ENCODE results near the gene CFAP161.

DNA sequence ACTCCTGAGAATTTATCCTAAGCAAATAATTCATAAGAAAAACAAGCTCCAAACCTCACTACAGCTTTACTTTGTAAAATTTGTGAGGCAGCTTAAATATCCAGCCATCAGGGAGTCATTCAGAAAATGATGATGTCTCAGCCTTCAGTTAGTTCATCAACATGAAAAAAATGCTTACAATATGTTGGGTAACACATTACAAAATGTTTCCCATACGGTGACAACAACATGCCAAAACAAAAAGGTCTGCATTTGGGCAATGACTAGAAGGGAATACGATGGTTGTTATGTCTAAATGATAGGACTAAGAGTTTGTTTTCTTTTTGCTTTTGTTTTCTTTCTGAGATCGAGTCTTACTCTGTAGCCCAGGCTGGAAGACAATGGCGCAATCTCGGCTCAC, 47.0 kb upstream of the CFAP161 start:
- TF ChIP-seq EZH2 (IDR thresholded peaks at IDR 0.05; ENCODE audit: low read depth, unreplicated experiment) (no peak), POLR2AphosphoS5 (IDR thresholded peaks at IDR 0.05; ENCODE audit: low read depth) (no peak), CREB1 (CRISPR knock-in tag; IDR thresholded peaks at IDR 0.05; ENCODE audit: low read depth) (no peak), EZH2phosphoT487 (IDR thresholded peaks at IDR 0.05; ENCODE audit: unreplicated experiment) (no peak), REST (IDR thresholded peaks at IDR 0.05; ENCODE audit: unreplicated experiment) (no peak), ZNF462 (CRISPR knock-in tag; IDR thresholded peaks at IDR 0.05) (no peak), ZNF331 (CRISPR knock-in tag; IDR thresholded peaks at IDR 0.05; ENCODE audit: low read depth) (no peak), ZNF114 (CRISPR knock-in tag; IDR thresholded peaks at IDR 0.05) (no peak), ETS1 (IDR thresholded peaks at IDR 0.05) (no peak), NANOG (IDR thresholded peaks at IDR 0.05; ENCODE audit: borderline replicate concordance) (no peak), JUNB (IDR thresholded peaks at IDR 0.05; ENCODE audit: unreplicated experiment) (no peak), STAT1 (IDR thresholded peaks at IDR 0.05; ENCODE audit: unreplicated experiment) (no peak)
- TF ChIP-seq, protein P1, sequence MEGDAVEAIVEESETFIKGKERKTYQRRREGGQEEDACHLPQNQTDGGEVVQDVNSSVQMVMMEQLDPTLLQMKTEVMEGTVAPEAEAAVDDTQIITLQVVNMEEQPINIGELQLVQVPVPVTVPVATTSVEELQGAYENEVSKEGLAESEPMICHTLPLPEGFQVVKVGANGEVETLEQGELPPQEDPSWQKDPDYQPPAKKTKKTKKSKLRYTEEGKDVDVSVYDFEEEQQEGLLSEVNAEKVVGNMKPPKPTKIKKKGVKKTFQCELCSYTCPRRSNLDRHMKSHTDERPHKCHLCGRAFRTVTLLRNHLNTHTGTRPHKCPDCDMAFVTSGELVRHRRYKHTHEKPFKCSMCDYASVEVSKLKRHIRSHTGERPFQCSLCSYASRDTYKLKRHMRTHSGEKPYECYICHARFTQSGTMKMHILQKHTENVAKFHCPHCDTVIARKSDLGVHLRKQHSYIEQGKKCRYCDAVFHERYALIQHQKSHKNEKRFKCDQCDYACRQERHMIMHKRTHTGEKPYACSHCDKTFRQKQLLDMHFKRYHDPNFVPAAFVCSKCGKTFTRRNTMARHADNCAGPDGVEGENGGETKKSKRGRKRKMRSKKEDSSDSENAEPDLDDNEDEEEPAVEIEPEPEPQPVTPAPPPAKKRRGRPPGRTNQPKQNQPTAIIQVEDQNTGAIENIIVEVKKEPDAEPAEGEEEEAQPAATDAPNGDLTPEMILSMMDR (conservative IDR thresholded peaks at IDR 0.05; ENCODE audit: low read depth in 2 of 2) = no peak

All from GM23338 (cell line).